PC-3 (cell line): ENCODE measurements around the gene SLCO3A1.

Experiments used
- CTCF ChIP-seq: fragments of 300-600 bp; sonication (generic); conservative IDR thresholded peaks from 2 replicates; pipeline ENCODE4 v1.5.1; 2017; ENCODE audit warnings: antibody characterized with exemption, low read depth, mild to moderate bottlenecking, low read length
- EZH2 ChIP-seq: fragments of 300-600 bp; sonication (generic); IDR thresholded peaks from one replicate; pipeline ENCODE4 v1.6.1; 2017; ENCODE audit warnings: antibody characterized with exemption, mild to moderate bottlenecking, low read length; ENCODE audit not compliant: unreplicated experiment
- EZH2phosphoT487 ChIP-seq: fragments of 300-600 bp; sonication (generic); IDR thresholded peaks from 2 replicates; pipeline ENCODE4 v1.6.1; 2018; ENCODE audit warnings: mild to moderate bottlenecking, antibody characterized with exemption, low read length, borderline replicate concordance

- no peak for TF ChIP-seq EZH2
- TF ChIP-seq CTCF, result no peak
- no peak for TF ChIP-seq EZH2phosphoT487
These were observed 195.9 kb downstream of the SLCO3A1 start for GRCh38 chr15:92049290-92049989.
